Measurements from ENCODE around the gene ANAPC10.

GRCh38 chr4:145101091-145101490 lies 3.1 kb upstream of the ANAPC10 start:
- TF ChIP-seq CTCF (conservative IDR thresholded peaks at IDR 0.05) (no peak), ZFX (IDR thresholded peaks at IDR 0.05) (no peak)
